ENCODE data around the gene RTN4RL1.
A peak's percentile ranks its signal among the peaks of the same experiment; 100 is the strongest.

RTN4RL1 gene

GRCh38 chr17:2009737-2010136 is 15.4 kb downstream of the RTN4RL1 start:
- Histone ChIP-seq H3K9ac (ENCODE audit: low read length) (no peak overlapping the region), H3K4me3 (ENCODE audit: low read depth, low read length) (no peak overlapping the region), H3K9me3 (ENCODE audit: control insufficient read depth, insufficient read depth, low read depth, low read length) (no peaks in the 10 kb centered on the region), H3K27ac (ENCODE audit: low read depth, low read length) (no peak overlapping the region), H3K36me3 (ENCODE audit: control insufficient read depth, insufficient read depth, low read length) (no peaks in the 10 kb centered on the region), H3K27me3 (ENCODE audit: control insufficient read depth, insufficient read depth, low read length) (peaks cover 9% of the 10 kb centered on the region), H3K4me1 (ENCODE audit: control insufficient read depth, insufficient read depth, low read length) (peaks cover 16% of the 10 kb centered on the region)

- Histone ChIP-seq H3K4me1 (ENCODE audit: control insufficient read depth, insufficient read depth, low read length) (peaks cover 16% of the 10 kb centered on the region), H3K4me3 (ENCODE audit: low read depth, low read length) (no peak overlapping the region), H3K9ac (ENCODE audit: low read length) (no peak overlapping the region), H3K27me3 (ENCODE audit: control insufficient read depth, insufficient read depth, low read length) (peaks cover 5% of the 10 kb centered on the region), H3K36me3 (ENCODE audit: control insufficient read depth, insufficient read depth, low read length) (no peaks in the 10 kb centered on the region), H3K9me3 (ENCODE audit: control insufficient read depth, insufficient read depth, low read depth, low read length) (no peaks in the 10 kb centered on the region), H3K27ac (ENCODE audit: low read depth, low read length) (no peak overlapping the region)
Observed at GRCh38 chr17:2008332-2009126, 16.6 kb downstream of the RTN4RL1 start.

- Histone ChIP-seq H3K9ac (ENCODE audit: low read length) (no peak overlapping the region), H3K4me1 (ENCODE audit: control insufficient read depth, insufficient read depth, low read length) (peaks cover 9% of the 10 kb centered on the region), H3K27me3 (ENCODE audit: control insufficient read depth, insufficient read depth, low read length) (peaks cover under 1% of the 10 kb centered on the region; the same call in 1 of the 2 replicates), H3K27ac (ENCODE audit: low read depth, low read length) (no peak overlapping the region), H3K36me3 (ENCODE audit: control insufficient read depth, insufficient read depth, low read length) (no peaks in the 10 kb centered on the region), H3K9me3 (ENCODE audit: control insufficient read depth, insufficient read depth, low read depth, low read length) (no peaks in the 10 kb centered on the region), H3K4me3 (ENCODE audit: low read depth, low read length) (no peak overlapping the region)
Observed at GRCh38 chr17:2004435-2004952, 20.6 kb downstream of the RTN4RL1 start.

GRCh38 chr17:2003525-2003924 is 21.6 kb downstream of the RTN4RL1 start:
- no peak overlapping the region for H3K9ac ChIP-seq (ENCODE audit: low read length)
- no peaks in the 10 kb centered on the region for H3K36me3 ChIP-seq (ENCODE audit: control insufficient read depth, insufficient read depth, low read length)
- no peak overlapping the region for H3K27ac ChIP-seq (ENCODE audit: low read depth, low read length)
- H3K4me3 ChIP-seq (ENCODE audit: low read depth, low read length) = no peak overlapping the region
- peaks cover 12% of the 10 kb centered on the region for H3K4me1 ChIP-seq (ENCODE audit: control insufficient read depth, insufficient read depth, low read length)
- peaks cover 10% of the 10 kb centered on the region for H3K27me3 ChIP-seq (ENCODE audit: control insufficient read depth, insufficient read depth, low read length)
- H3K9me3 ChIP-seq (ENCODE audit: control insufficient read depth, insufficient read depth, low read depth, low read length) = no peaks in the 10 kb centered on the region

GRCh38 chr17:2002767-2003329 is 22.3 kb downstream of the RTN4RL1 start:
- no peak overlapping the region for H3K4me3 ChIP-seq (ENCODE audit: low read depth, low read length)
- peaks cover 15% of the 10 kb centered on the region for H3K27me3 ChIP-seq (ENCODE audit: control insufficient read depth, insufficient read depth, low read length)
- H3K27ac ChIP-seq (ENCODE audit: low read depth, low read length) = no peak overlapping the region
- no peak overlapping the region for H3K9ac ChIP-seq (ENCODE audit: low read length)
- H3K9me3 ChIP-seq (ENCODE audit: control insufficient read depth, insufficient read depth, low read depth, low read length) = no peaks in the 10 kb centered on the region
- peaks cover 12% of the 10 kb centered on the region for H3K4me1 ChIP-seq (ENCODE audit: control insufficient read depth, insufficient read depth, low read length)
- H3K36me3 ChIP-seq (ENCODE audit: control insufficient read depth, insufficient read depth, low read length) = no peaks in the 10 kb centered on the region

- H3K9ac ChIP-seq (ENCODE audit: low read length) = no peak overlapping the region
- peaks cover 33% of the 10 kb centered on the region for H3K4me1 ChIP-seq (ENCODE audit: control insufficient read depth, insufficient read depth, low read length)
- peaks cover 27% of the 10 kb centered on the region for H3K27me3 ChIP-seq (ENCODE audit: control insufficient read depth, insufficient read depth, low read length)
- H3K4me3 ChIP-seq (ENCODE audit: low read depth, low read length) = peak overlapping the region; percentile 25; the same call in 1 of the 2 replicates
- H3K36me3 ChIP-seq (ENCODE audit: control insufficient read depth, insufficient read depth, low read length) = no peaks in the 10 kb centered on the region
- no peaks in the 10 kb centered on the region for H3K9me3 ChIP-seq (ENCODE audit: control insufficient read depth, insufficient read depth, low read depth, low read length)
- no peak overlapping the region for H3K27ac ChIP-seq (ENCODE audit: low read depth, low read length)
Observed at GRCh38 chr17:1999557-2000251, 25.4 kb downstream of the RTN4RL1 start.

- no peak overlapping the region for H3K27ac ChIP-seq (ENCODE audit: low read depth, low read length)
- H3K9ac ChIP-seq (ENCODE audit: low read length) = no peak overlapping the region
- no peaks in the 10 kb centered on the region for H3K36me3 ChIP-seq (ENCODE audit: control insufficient read depth, insufficient read depth, low read length)
- peaks cover 27% of the 10 kb centered on the region for H3K27me3 ChIP-seq (ENCODE audit: control insufficient read depth, insufficient read depth, low read length)
- peak overlapping the region; percentile 53 for H3K4me3 ChIP-seq (ENCODE audit: low read depth, low read length)
- H3K9me3 ChIP-seq (ENCODE audit: control insufficient read depth, insufficient read depth, low read depth, low read length) = no peaks in the 10 kb centered on the region
- peaks cover 33% of the 10 kb centered on the region for H3K4me1 ChIP-seq (ENCODE audit: control insufficient read depth, insufficient read depth, low read length)
Observed at GRCh38 chr17:1997927-1998742, 27.0 kb downstream of the RTN4RL1 start.

- no peaks in the 10 kb centered on the region for H3K36me3 ChIP-seq (ENCODE audit: control insufficient read depth, insufficient read depth, low read length)
- no peak overlapping the region for H3K27ac ChIP-seq (ENCODE audit: low read depth, low read length)
- peak overlapping the region; percentile 53 for H3K4me3 ChIP-seq (ENCODE audit: low read depth, low read length)
- H3K9ac ChIP-seq (ENCODE audit: low read length) = no peak overlapping the region
- peaks cover 27% of the 10 kb centered on the region for H3K27me3 ChIP-seq (ENCODE audit: control insufficient read depth, insufficient read depth, low read length)
- H3K4me1 ChIP-seq (ENCODE audit: control insufficient read depth, insufficient read depth, low read length) = peaks cover 30% of the 10 kb centered on the region
- H3K9me3 ChIP-seq (ENCODE audit: control insufficient read depth, insufficient read depth, low read depth, low read length) = no peaks in the 10 kb centered on the region
Observed at GRCh38 chr17:1997289-1997926, 27.7 kb downstream of the RTN4RL1 start.

GRCh38 chr17:1996800-1997288 is 28.3 kb downstream of the RTN4RL1 start:
- Histone ChIP-seq H3K9me3 (ENCODE audit: control insufficient read depth, insufficient read depth, low read depth, low read length) (no peaks in the 10 kb centered on the region), H3K4me1 (ENCODE audit: control insufficient read depth, insufficient read depth, low read length) (peaks cover 30% of the 10 kb centered on the region), H3K36me3 (ENCODE audit: control insufficient read depth, insufficient read depth, low read length) (no peaks in the 10 kb centered on the region), H3K27ac (ENCODE audit: low read depth, low read length) (no peak overlapping the region), H3K9ac (ENCODE audit: low read length) (no peak overlapping the region), H3K27me3 (ENCODE audit: control insufficient read depth, insufficient read depth, low read length) (peaks cover 27% of the 10 kb centered on the region), H3K4me3 (ENCODE audit: low read depth, low read length) (no peak overlapping the region)
